BJ (cell line): ENCODE data around the gene SLCO3A1. TPM values are rescaled to one million over a fixed set of nuclear protein-coding genes. Genes with fewer than 3 reads are reported as not detected.

ENCODE experiments used
- CTCF ChIA-PET: fragments of 350-600 bp; formaldehyde crosslinking; extraction: SDS; loops from one replicate; lab custom pipeline; 2021; ENCODE audit warnings: antibody characterized with exemption, inconsistent platforms; lab: Yijun Ruan, JAX
- POLR2A ChIA-PET: fragments of 300-600 bp; sonication (Branson Sonifier 250); formaldehyde crosslinking; extraction: SDS; loops from one replicate; lab custom pipeline; 2021; ENCODE audit warnings: antibody characterized with exemption; lab: Charles Lee
- DNase-seq: peaks from one replicate; pipeline ENCODE4 v3.0.0-alpha.2; 2011; ENCODE audit warnings: low read depth
- H3K27me3 ChIP-seq: 2 replicates; pipeline ENCODE4 v1.6.0; 2011; ENCODE audit warnings: low read length; ENCODE audit not compliant: control insufficient read depth, insufficient read depth
- H3K36me3 ChIP-seq: 2 replicates; pipeline ENCODE4 v1.5.1; 2011; ENCODE audit warnings: low read length; ENCODE audit not compliant: control insufficient read depth, insufficient read depth
- H3K4me3 ChIP-seq: 2 replicates; pipeline ENCODE4 v1.5.1; 2011; ENCODE audit warnings: low read depth, mild to moderate bottlenecking, control low read depth, low read length
- polyA plus RNA-seq: library from polyadenylated mRNA; depleted of rRNA; stranded (reverse); fragments of >200 nt; gene quantifications from 2 replicates; pipeline ENCODE4 v1.2.3, GENCODE V29; 2011
- TF ChIP-seq, protein P1 (sequence below): IDR thresholded peaks from 2 replicates; pipeline ENCODE4 v1.5.1; 2011; ENCODE audit warnings: low read depth, mild to moderate bottlenecking, control low read depth, inconsistent platforms, low read length, moderate library complexity; ENCODE audit not compliant: insufficient read depth

SLCO3A1 gene
- polyA plus RNA-seq, 1 experiment, result 7.8 TPM

DNA sequence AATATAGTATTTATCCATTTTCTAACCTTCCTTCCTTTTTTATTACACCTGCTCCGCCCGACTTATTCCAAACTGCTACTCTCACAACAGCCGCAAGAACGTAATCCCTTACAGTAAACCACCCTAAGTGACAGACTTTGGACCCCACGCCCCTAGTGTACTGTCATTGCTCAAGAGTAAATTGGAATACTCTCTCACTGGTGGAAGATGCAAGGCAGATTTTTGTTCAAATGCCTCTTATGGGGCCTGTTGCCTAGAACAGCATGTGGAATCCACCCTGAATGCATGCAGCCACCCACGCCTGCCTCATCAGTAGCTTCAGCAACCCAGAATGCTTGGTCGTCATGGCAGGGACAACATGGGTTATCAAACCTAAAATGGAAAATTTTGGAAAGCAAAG, 313.9 kb downstream of the SLCO3A1 start:
- POLR2A ChIA-PET, result no interaction called here

DNA sequence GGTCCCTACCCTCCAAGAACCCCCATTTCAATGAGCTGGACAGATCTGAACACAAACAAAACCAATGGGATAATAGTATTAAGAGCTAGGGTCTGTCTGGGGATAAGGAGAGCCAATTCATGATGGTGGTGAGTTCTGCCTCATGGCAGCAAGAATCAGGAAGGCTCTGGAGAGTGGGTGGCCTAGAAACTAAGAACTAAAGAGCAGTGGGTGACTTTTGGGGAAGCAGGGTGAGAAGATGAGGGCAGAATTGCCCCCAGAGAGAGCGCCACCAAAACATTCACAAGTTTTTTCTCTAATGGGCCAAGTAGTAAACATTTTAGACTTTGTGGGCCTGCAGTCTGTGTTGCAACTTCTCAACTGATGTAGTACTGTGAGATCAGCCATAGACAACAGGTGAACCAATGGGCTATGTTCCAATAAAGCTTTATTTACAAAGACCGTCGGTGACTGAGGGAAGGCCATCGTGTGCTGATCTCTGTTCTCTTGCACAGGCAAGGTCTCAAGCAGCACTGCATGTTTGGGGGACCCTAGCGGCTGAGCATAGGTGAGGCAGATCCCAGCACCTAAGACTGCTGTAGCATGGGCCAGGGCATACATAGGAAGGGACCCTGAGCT, 314.7 kb downstream of the SLCO3A1 start:
- CTCF ChIA-PET, result interaction anchor here (0.6 to 1.0 kb wide), 3 partner anchors 10 to 70 kb away, joined by 3 to 4 read pairs (median 4); no protein-coding TSS in a partner anchor
- DNase-seq, result no peak
- Histone ChIP-seq H3K36me3 (no peaks in the 10 kb centered on the region), H3K4me3 (no peak overlapping the region), H3K27me3 (no peaks in the 10 kb centered on the region)
- TF ChIP-seq, protein P1, sequence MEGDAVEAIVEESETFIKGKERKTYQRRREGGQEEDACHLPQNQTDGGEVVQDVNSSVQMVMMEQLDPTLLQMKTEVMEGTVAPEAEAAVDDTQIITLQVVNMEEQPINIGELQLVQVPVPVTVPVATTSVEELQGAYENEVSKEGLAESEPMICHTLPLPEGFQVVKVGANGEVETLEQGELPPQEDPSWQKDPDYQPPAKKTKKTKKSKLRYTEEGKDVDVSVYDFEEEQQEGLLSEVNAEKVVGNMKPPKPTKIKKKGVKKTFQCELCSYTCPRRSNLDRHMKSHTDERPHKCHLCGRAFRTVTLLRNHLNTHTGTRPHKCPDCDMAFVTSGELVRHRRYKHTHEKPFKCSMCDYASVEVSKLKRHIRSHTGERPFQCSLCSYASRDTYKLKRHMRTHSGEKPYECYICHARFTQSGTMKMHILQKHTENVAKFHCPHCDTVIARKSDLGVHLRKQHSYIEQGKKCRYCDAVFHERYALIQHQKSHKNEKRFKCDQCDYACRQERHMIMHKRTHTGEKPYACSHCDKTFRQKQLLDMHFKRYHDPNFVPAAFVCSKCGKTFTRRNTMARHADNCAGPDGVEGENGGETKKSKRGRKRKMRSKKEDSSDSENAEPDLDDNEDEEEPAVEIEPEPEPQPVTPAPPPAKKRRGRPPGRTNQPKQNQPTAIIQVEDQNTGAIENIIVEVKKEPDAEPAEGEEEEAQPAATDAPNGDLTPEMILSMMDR, result no peak
- POLR2A ChIA-PET, result no interaction called here

More for the DNA sequence above, 313.9 kb downstream of the SLCO3A1 start:
- H3K36me3 ChIP-seq, result no peaks in the 10 kb centered on the region
- CTCF ChIA-PET, result no interaction called here
- H3K27me3 ChIP-seq, result no peaks in the 10 kb centered on the region
- TF ChIP-seq, protein P1, result no peak
- no peak for DNase-seq
- no peak overlapping the region for H3K4me3 ChIP-seq

DNA sequence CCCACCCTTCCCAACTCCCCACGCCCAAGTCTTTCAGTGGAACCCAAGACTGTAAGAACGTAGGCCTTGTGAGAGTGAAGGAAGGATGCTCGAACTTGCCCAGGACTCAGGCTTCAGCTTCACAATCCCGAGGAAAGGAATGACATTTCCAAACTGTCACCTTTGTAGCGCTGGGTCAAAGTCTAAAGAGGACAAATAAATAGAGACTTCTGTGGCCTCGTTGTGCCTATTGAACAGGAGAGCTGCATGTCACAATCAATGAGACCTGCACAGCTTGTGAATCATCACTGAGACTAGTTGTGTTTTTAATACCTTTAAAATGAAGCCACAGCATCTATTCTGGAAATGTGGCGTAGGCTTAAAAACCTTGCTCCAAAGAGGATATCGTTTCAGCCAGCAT, 317.4 kb downstream of the SLCO3A1 start:
- Histone ChIP-seq H3K27me3 (no peaks in the 10 kb centered on the region), H3K4me3 (no peak overlapping the region), H3K36me3 (no peaks in the 10 kb centered on the region)
- POLR2A ChIA-PET, result no interaction called here
- no peak for DNase-seq
- TF ChIP-seq, protein P1, result no peak
- CTCF ChIA-PET, result interaction anchor here (0.6 to 1.1 kb wide), 3 partner anchors 72 to 317 kb away, joined by 3 read pairs; partner anchors contain the start of gene SLCO3A1

DNA sequence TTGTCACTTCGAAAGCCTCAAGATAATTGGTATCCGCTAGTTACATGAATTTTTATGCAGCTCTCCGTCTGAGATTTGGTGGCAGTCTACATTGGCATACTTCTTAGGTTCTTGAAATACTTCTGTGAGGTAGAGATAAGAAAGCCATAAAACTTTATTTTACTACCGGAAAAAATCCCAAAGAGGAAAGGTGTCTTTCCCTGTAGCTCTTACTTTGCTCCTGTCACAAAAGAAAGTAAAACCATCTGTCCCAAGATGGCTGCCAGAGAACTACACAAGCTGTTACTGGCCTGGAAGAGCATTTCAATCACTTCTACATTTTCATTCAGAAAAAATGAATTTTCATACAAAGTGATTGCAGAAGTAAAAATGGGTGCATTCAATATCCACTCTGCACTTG, 325.4 kb downstream of the SLCO3A1 start:
- ChIA-PET POLR2A (interaction anchor here (0.7 kb wide), 1 partner anchor 288 kb away, joined by 3 read pairs; no protein-coding TSS in a partner anchor), CTCF (no interaction called here)
- DNase-seq, result no peak
- Histone ChIP-seq H3K4me3 (no peak overlapping the region), H3K27me3 (no peaks in the 10 kb centered on the region), H3K36me3 (no peaks in the 10 kb centered on the region)
- TF ChIP-seq, protein P1, result no peak

DNA sequence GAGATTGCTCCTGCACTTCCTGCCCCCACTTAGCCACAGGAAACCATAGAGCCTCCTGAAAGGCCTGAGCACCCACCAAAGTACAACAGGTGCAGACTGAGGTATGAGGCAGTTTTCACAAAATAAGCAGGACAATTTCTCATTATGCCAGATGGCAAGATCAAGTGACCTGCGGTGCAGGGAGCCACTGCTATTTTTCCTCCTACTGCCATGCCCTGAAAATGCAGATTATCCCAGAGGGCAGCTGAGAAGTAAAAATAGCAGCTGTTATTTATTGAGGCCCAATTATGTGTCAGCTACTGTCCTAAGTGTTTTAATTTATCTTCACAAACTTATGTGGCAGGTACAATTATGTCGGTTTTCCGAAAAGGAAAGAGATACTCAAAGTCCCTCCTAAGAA, 330.6 kb downstream of the SLCO3A1 start:
- TF ChIP-seq, protein P1, result no peak
- POLR2A ChIA-PET, result no interaction called here
- Histone ChIP-seq H3K36me3 (no peaks in the 10 kb centered on the region), H3K27me3 (no peaks in the 10 kb centered on the region), H3K4me3 (no peak overlapping the region)
- CTCF ChIA-PET, result no interaction called here
- DNase-seq, result no peak
